Cardiac muscle cell (in vitro differentiated cells and primary cell): ENCODE measurements around the gene YIPF2. TPM values are rescaled to one million over a fixed set of nuclear protein-coding genes. Genes with fewer than 3 reads are reported as not detected.
"Not testable (repeated sequence)": the region's sequence is repeated elsewhere in the genome, so short reads cannot be mapped to it uniquely, and the experiment has no call there.

Experiments
- DNase-seq, 2 donors: peaks; one replicate each; pipeline versions ENCODE4 v3.0.0 to v3.0.0-alpha.2; 2010 to 2017; ENCODE audit warnings: low read depth in 1 of 2, low spot score in 1 of 2
- H3K27ac ChIP-seq: fragments of 200-600 bp; sonication (generic); 2 replicates; pipeline ENCODE4 v1.5.1; 2016
- H3K27me3 ChIP-seq: fragments of 200-600 bp; sonication (generic); 2 replicates; pipeline ENCODE4 v1.6.0; 2016; ENCODE audit warnings: control low read depth
- H3K36me3 ChIP-seq: fragments of 200-600 bp; sonication (generic); 2 replicates; pipeline ENCODE4 v1.5.1; 2016; ENCODE audit warnings: control low read depth
- H3K4me1 ChIP-seq: fragments of 200-600 bp; sonication (generic); 2 replicates; pipeline ENCODE4 v1.8.1; 2017; ENCODE audit warnings: low read depth, mild to moderate bottlenecking, mixed run types
- H3K4me3 ChIP-seq: fragments of 200-600 bp; sonication (generic); 2 replicates; pipeline ENCODE4 v1.5.1; 2016; ENCODE audit warnings: mild to moderate bottlenecking
- H3K9me3 ChIP-seq: fragments of 200-600 bp; sonication (generic); 2 replicates; pipeline ENCODE4 v1.5.1; 2017; ENCODE audit warnings: low read depth, mild to moderate bottlenecking, control low read depth
- polyA plus RNA-seq: library from polyadenylated mRNA; unstranded; fragments of >200 nt; fragmentation: Nextera tagmentation; extraction: Ambion mirVana; gene quantifications from 2 replicates; pipeline ENCODE4 v1.2.1, GENCODE V29; 2016
- total RNA-seq: library from RNA; depleted of rRNA; stranded (reverse); fragments of >200 nt; gene quantifications from 2 replicates; pipeline ENCODE4 v1.2.3, GENCODE V29; 2016
- TF ChIP-seq, protein P1 (sequence below): IDR thresholded peaks from 2 replicates; pipeline ENCODE4 v1.5.1; 2012; ENCODE audit warnings: low read depth, mild to moderate bottlenecking, low read length

YIPF2 gene
- total and polyA plus RNA-seq, 2 experiments from 2014 or later = 38.9 to 67.2 TPM

GRCh38 chr19:10963865-10964264 is 35.4 kb upstream of the YIPF2 start:
- Histone ChIP-seq H3K27ac (no peak overlapping the region), H3K36me3 (no peaks in the 10 kb centered on the region), H3K4me3 (no peak overlapping the region), H3K27me3 (no peaks in the 10 kb centered on the region), H3K4me1 (peaks cover 4% of the 10 kb centered on the region), H3K9me3 (no peaks in the 10 kb centered on the region)
- DNase-seq = no peak
- TF ChIP-seq, protein P1, sequence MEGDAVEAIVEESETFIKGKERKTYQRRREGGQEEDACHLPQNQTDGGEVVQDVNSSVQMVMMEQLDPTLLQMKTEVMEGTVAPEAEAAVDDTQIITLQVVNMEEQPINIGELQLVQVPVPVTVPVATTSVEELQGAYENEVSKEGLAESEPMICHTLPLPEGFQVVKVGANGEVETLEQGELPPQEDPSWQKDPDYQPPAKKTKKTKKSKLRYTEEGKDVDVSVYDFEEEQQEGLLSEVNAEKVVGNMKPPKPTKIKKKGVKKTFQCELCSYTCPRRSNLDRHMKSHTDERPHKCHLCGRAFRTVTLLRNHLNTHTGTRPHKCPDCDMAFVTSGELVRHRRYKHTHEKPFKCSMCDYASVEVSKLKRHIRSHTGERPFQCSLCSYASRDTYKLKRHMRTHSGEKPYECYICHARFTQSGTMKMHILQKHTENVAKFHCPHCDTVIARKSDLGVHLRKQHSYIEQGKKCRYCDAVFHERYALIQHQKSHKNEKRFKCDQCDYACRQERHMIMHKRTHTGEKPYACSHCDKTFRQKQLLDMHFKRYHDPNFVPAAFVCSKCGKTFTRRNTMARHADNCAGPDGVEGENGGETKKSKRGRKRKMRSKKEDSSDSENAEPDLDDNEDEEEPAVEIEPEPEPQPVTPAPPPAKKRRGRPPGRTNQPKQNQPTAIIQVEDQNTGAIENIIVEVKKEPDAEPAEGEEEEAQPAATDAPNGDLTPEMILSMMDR = no peak

DNA sequence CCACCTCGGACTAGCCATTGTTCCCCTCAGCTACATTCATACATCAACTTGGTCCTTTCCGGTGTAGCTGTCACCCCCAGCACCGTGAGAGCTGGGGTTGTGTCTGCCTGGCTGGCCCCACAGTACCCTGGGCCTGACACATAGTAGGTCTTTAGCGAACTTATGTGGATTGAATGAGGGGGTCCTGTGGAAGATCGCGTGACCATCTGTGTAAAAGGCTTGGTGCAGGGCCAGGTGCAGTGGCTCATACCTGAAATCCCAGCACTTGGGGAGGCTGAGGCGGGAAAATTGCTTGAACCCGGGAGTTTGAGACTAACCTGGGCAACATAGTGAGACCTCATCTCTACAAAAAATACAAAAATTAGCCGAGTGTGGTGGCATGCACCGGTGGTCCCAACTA is 34.4 kb upstream of the YIPF2 start:
- H3K4me1 ChIP-seq = no peaks in the 10 kb centered on the region
- H3K4me3 ChIP-seq = peak overlapping the region; percentile 97
- H3K27me3 ChIP-seq = no peaks in the 10 kb centered on the region
- peak overlapping the region; percentile 28 for H3K27ac ChIP-seq
- no peaks in the 10 kb centered on the region for H3K9me3 ChIP-seq
- DNase-seq = no peak
- TF ChIP-seq, protein P1 = no peak
- no peaks in the 10 kb centered on the region for H3K36me3 ChIP-seq

- Histone ChIP-seq H3K36me3 (no peaks in the 10 kb centered on the region), H3K27me3 (no peaks in the 10 kb centered on the region), H3K9me3 (no peaks in the 10 kb centered on the region), H3K4me1 (no peaks in the 10 kb centered on the region), H3K4me3 (peak overlapping the region; percentile 97), H3K27ac (peak overlapping the region; percentile 99)
- DNase-seq = peak; percentile 40 to 60
- TF ChIP-seq, protein P1 = no peak
Observed at GRCh38 chr19:10961073-10961860, 32.8 kb upstream of the YIPF2 start.

DNA sequence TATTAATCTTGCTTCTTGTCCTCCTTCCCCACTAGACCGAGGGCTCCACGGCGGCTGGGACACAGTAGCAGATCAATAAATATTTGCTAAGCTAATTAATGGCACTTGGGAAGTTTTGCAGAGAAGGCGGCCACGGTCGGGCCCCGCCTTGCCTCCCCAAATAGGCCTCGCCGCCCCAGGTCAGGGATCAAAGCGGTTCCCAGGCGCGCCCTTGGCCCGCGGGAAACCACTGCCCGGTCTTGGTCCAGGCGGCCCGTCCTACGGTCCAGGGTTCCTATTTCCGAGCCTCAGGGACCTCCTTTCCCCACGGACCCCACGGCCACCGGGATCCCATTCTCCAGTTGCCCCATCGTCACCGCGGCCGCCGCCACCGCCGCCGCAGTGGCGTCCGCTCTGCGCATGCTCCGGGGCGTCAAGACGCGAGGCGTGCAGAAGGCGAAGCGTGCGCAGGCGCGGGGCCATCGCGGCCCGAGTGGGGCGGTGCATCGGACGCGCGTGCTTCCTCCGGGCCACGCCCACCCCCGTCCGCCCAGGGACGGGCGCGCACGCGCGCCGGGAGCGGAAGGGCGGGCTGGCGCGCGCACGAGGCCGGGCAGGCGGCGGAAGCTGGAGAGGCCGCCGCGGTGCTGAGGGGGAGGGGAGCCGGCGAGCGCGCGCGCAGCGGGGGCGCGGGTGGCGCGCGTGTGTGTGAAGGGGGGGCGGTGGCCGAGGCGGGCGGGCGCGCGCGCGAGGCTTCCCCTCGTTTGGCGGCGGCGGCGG is 32.1 kb upstream of the YIPF2 start, which contains the start of gene SMARCA4:
Gene SMARCA4 (plus strand): TSS at position 717 of the 759 bp plus-strand sequence. CDS start 23,122 bp downstream, outside the sequence.
- Histone ChIP-seq H3K4me3 (peak within 1 kb of the TSS; percentile 97), H3K36me3 (no peaks in the 10 kb centered on the region), H3K9me3 (no peaks in the 10 kb centered on the region), H3K27me3 (no peaks in the 10 kb centered on the region), H3K4me1 (no peaks in the 10 kb centered on the region), H3K27ac (peak within 1 kb of the TSS; percentile 99)
- DNase-seq = peak; percentile 98 to 99
- TF ChIP-seq, protein P1 = no peak

GRCh38 chr19:10959277-10959968 is 31.0 kb upstream of the YIPF2 start:
- Histone ChIP-seq H3K27ac (peak overlapping the region; percentile 94), H3K4me3 (peak overlapping the region; percentile 55)
- H3K27me3 ChIP-seq, H3K9me3 ChIP-seq, H3K36me3 ChIP-seq, DNase-seq, H3K4me1 ChIP-seq: not testable (repeated sequence)
